ENCODE data around the gene KIAA0319L. TPM values are rescaled to one million over a fixed set of nuclear protein-coding genes. Genes with fewer than 3 reads are reported as not detected.

The KIAA0319L gene
- 10 to 100 TPM; 17.2 to 18.3 TPM for total RNA-seq

GRCh38 chr1:35557118-35557610 lies at the start of gene KIAA0319L:
KIAA0319L (minus strand) TSS chr1:35557403; CDS start chr1:35554491, 2,912 bp downstream.
- no peak for DNase-seq
- peak within 1 kb of the TSS; percentile 96 for H3K4me3 Mint-ChIP-seq
- no peaks in the 10 kb centered on the region for H3K9me3 Mint-ChIP-seq
- peaks cover 48% of the 10 kb centered on the region for H3K4me1 Mint-ChIP-seq
- peak within 1 kb of the TSS; percentile 97 for H3K27ac Mint-ChIP-seq
- peaks cover 5% of the 10 kb centered on the region for H3K36me3 Mint-ChIP-seq
- no peaks in the 10 kb centered on the region for H3K27me3 Mint-ChIP-seq

GRCh38 chr1:35605867-35606182 lies 48.6 kb upstream of the KIAA0319L start:
- H3K27ac Mint-ChIP-seq = no peak overlapping the region
- H3K4me3 Mint-ChIP-seq = no peak overlapping the region
- no peaks in the 10 kb centered on the region for H3K9me3 Mint-ChIP-seq
- DNase-seq = no peak
- peaks cover 33% of the 10 kb centered on the region for H3K36me3 Mint-ChIP-seq
- H3K4me1 Mint-ChIP-seq = peaks cover 11% of the 10 kb centered on the region
- H3K27me3 Mint-ChIP-seq = no peaks in the 10 kb centered on the region

- peaks cover 11% of the 10 kb centered on the region for H3K4me1 Mint-ChIP-seq
- H3K36me3 Mint-ChIP-seq = peaks cover 32% of the 10 kb centered on the region
- no peaks in the 10 kb centered on the region for H3K9me3 Mint-ChIP-seq
- H3K4me3 Mint-ChIP-seq = no peak overlapping the region
- no peak overlapping the region for H3K27ac Mint-ChIP-seq
- H3K27me3 Mint-ChIP-seq = no peaks in the 10 kb centered on the region
- no peak for DNase-seq
Observed at GRCh38 chr1:35605071-35605866, 48.1 kb upstream of the KIAA0319L start.

- peaks cover 29% of the 10 kb centered on the region for H3K36me3 Mint-ChIP-seq
- no peaks in the 10 kb centered on the region for H3K27me3 Mint-ChIP-seq
- H3K9me3 Mint-ChIP-seq = no peaks in the 10 kb centered on the region
- no peak for DNase-seq
- no peak overlapping the region for H3K4me3 Mint-ChIP-seq
- H3K4me1 Mint-ChIP-seq = peaks cover 11% of the 10 kb centered on the region
- no peak overlapping the region for H3K27ac Mint-ChIP-seq
Observed at GRCh38 chr1:35603941-35604340, 46.7 kb upstream of the KIAA0319L start.

- Mint-ChIP-seq H3K27me3 (no peaks in the 10 kb centered on the region), H3K4me3 (no peak overlapping the region), H3K27ac (no peak overlapping the region), H3K9me3 (no peaks in the 10 kb centered on the region), H3K4me1 (peaks cover 11% of the 10 kb centered on the region), H3K36me3 (peaks cover 28% of the 10 kb centered on the region)
- DNase-seq = no peak
Observed at GRCh38 chr1:35603468-35603867, 46.3 kb upstream of the KIAA0319L start.

- Mint-ChIP-seq H3K27ac (no peak overlapping the region), H3K36me3 (peaks cover 13% of the 10 kb centered on the region), H3K27me3 (no peaks in the 10 kb centered on the region), H3K4me3 (no peak overlapping the region), H3K4me1 (no peaks in the 10 kb centered on the region), H3K9me3 (no peaks in the 10 kb centered on the region)
- DNase-seq = no peak
Observed at GRCh38 chr1:35600593-35600992, 43.4 kb upstream of the KIAA0319L start.

GRCh38 chr1:35599411-35599810 lies 42.2 kb upstream of the KIAA0319L start:
- Mint-ChIP-seq H3K4me1 (no peaks in the 10 kb centered on the region), H3K36me3 (peaks cover 7% of the 10 kb centered on the region), H3K4me3 (no peak overlapping the region), H3K27ac (peak overlapping the region; percentile 2), H3K27me3 (no peaks in the 10 kb centered on the region), H3K9me3 (no peaks in the 10 kb centered on the region)
- DNase-seq = no peak

- H3K4me3 Mint-ChIP-seq = no peak overlapping the region
- H3K9me3 Mint-ChIP-seq = no peaks in the 10 kb centered on the region
- H3K27me3 Mint-ChIP-seq = no peaks in the 10 kb centered on the region
- no peak for DNase-seq
- no peak overlapping the region for H3K27ac Mint-ChIP-seq
- peaks cover 7% of the 10 kb centered on the region for H3K36me3 Mint-ChIP-seq
- H3K4me1 Mint-ChIP-seq = no peaks in the 10 kb centered on the region
Observed at GRCh38 chr1:35598895-35599294, 41.7 kb upstream of the KIAA0319L start.

GRCh38 chr1:35597870-35598269 lies 40.7 kb upstream of the KIAA0319L start:
- H3K27ac Mint-ChIP-seq = no peak overlapping the region
- no peak for DNase-seq
- no peaks in the 10 kb centered on the region for H3K27me3 Mint-ChIP-seq
- H3K9me3 Mint-ChIP-seq = no peaks in the 10 kb centered on the region
- peaks cover 2% of the 10 kb centered on the region for H3K4me1 Mint-ChIP-seq
- H3K4me3 Mint-ChIP-seq = no peak overlapping the region
- H3K36me3 Mint-ChIP-seq = peaks cover 4% of the 10 kb centered on the region

GRCh38 chr1:35595684-35596083 lies 38.5 kb upstream of the KIAA0319L start:
- Mint-ChIP-seq H3K36me3 (no peaks in the 10 kb centered on the region), H3K4me3 (no peak overlapping the region), H3K4me1 (peaks cover 2% of the 10 kb centered on the region), H3K27ac (no peak overlapping the region), H3K9me3 (no peaks in the 10 kb centered on the region), H3K27me3 (no peaks in the 10 kb centered on the region)
- DNase-seq = no peak

- Mint-ChIP-seq H3K4me3 (no peak overlapping the region), H3K27ac (no peak overlapping the region), H3K36me3 (peaks cover 2% of the 10 kb centered on the region), H3K4me1 (peaks cover 2% of the 10 kb centered on the region), H3K9me3 (no peaks in the 10 kb centered on the region), H3K27me3 (no peaks in the 10 kb centered on the region)
- DNase-seq = no peak
Observed at GRCh38 chr1:35594005-35594760, 37.0 kb upstream of the KIAA0319L start.

GRCh38 chr1:35592991-35593769 lies 36.0 kb upstream of the KIAA0319L start:
- peaks cover 2% of the 10 kb centered on the region for H3K4me1 Mint-ChIP-seq
- H3K4me3 Mint-ChIP-seq = no peak overlapping the region
- H3K27ac Mint-ChIP-seq = no peak overlapping the region
- peaks cover 2% of the 10 kb centered on the region for H3K36me3 Mint-ChIP-seq
- H3K27me3 Mint-ChIP-seq = no peaks in the 10 kb centered on the region
- no peak for DNase-seq
- no peaks in the 10 kb centered on the region for H3K9me3 Mint-ChIP-seq

GRCh38 chr1:35591211-35591610 lies 34.0 kb upstream of the KIAA0319L start:
- Mint-ChIP-seq H3K27me3 (no peaks in the 10 kb centered on the region), H3K9me3 (no peaks in the 10 kb centered on the region), H3K4me1 (peaks cover 2% of the 10 kb centered on the region), H3K4me3 (no peak overlapping the region), H3K36me3 (peaks cover 2% of the 10 kb centered on the region), H3K27ac (no peak overlapping the region)
- DNase-seq = no peak

GRCh38 chr1:35590476-35591040 lies 33.4 kb upstream of the KIAA0319L start:
- no peak for DNase-seq
- Mint-ChIP-seq H3K27me3 (no peaks in the 10 kb centered on the region), H3K36me3 (peaks cover 2% of the 10 kb centered on the region), H3K27ac (no peak overlapping the region), H3K9me3 (no peaks in the 10 kb centered on the region), H3K4me3 (no peak overlapping the region), H3K4me1 (peaks cover 2% of the 10 kb centered on the region)

Data from activated naive CD8-positive, alpha-beta T cell treated with anti-CD3 and anti-CD28 coated beads for 36 hours (primary cell).